Liver (tissue), 9 donors: Measurements from ENCODE around the gene GMFB. TPM values are rescaled to one million over a fixed set of nuclear protein-coding genes. Genes with fewer than 3 reads are reported as not detected.

Experiments used
- DNase-seq: peaks from one replicate; pipeline ENCODE4 v3.0.0-alpha.2; 2017; ENCODE audit warnings: low spot score
- H3K27ac ChIP-seq, 2 donors: one replicate each; pipeline ENCODE4 v1.7.0; 2013; ENCODE audit warnings: inconsistent platforms in 2 of 2, low read length in 2 of 2, control low read depth in 1 of 2, low read depth in 1 of 2, mild to moderate bottlenecking in 1 of 2
- H3K27me3 ChIP-seq, 4 donors: one replicate each; pipeline versions ENCODE4 v1.6.1 to v1.7.0; 2013; ENCODE audit warnings: low read length in 3 of 4, inconsistent platforms in 1 of 4, mild to moderate bottlenecking in 1 of 4, moderate library complexity in 1 of 4; ENCODE audit not compliant: control insufficient read depth in 4 of 4, insufficient read depth in 4 of 4
- H3K36me3 ChIP-seq, 4 donors: one replicate each; pipeline versions ENCODE4 v1.6.1 to v1.7.0; 2013; ENCODE audit warnings: low read length in 3 of 4, mild to moderate bottlenecking in 3 of 4, low read depth in 1 of 4, moderate library complexity in 1 of 4; ENCODE audit not compliant: control insufficient read depth in 4 of 4, insufficient read depth in 3 of 4
- H3K4me1 ChIP-seq, 4 donors: one replicate each; pipeline versions ENCODE4 v1.6.1 to v1.7.0; 2013; ENCODE audit warnings: low read length in 3 of 4, mild to moderate bottlenecking in 3 of 4, moderate library complexity in 1 of 4; ENCODE audit not compliant: control insufficient read depth in 4 of 4, insufficient read depth in 4 of 4
- H3K4me3 ChIP-seq, 3 donors: one replicate each; pipeline versions ENCODE4 v1.6.1 to v1.7.0; 2013; ENCODE audit warnings: low read length in 3 of 3, control low read depth in 1 of 3, low read depth in 1 of 3, mild to moderate bottlenecking in 1 of 3
- H3K9ac ChIP-seq, 2 donors: one replicate each; pipeline ENCODE4 v1.7.0; 2013; ENCODE audit warnings: low read length in 2 of 2, mild to moderate bottlenecking in 2 of 2, moderate library complexity in 2 of 2, control low read depth in 1 of 2, low read depth in 1 of 2
- H3K9me3 ChIP-seq, 4 donors: one replicate each; pipeline versions ENCODE4 v1.6.1 to v1.7.0; 2013; ENCODE audit warnings: low read length in 3 of 4; ENCODE audit not compliant: control insufficient read depth in 4 of 4
- FOXA1 ChIP-seq: IDR thresholded peaks from 2 replicates; pipeline ENCODE4 v1.6.1; 2016; ENCODE audit warnings: antibody characterized with exemption
- FOXA2 ChIP-seq: IDR thresholded peaks from 2 replicates; pipeline ENCODE4 v1.6.1; 2016; ENCODE audit warnings: antibody characterized with exemption
- GABPA ChIP-seq, 2 donors: IDR thresholded peaks in 1 of 2; conservative IDR thresholded peaks in 1 of 2; 2 replicates each; pipeline ENCODE4 v1.6.1; 2016; ENCODE audit warnings: antibody characterized with exemption in 2 of 2, mild to moderate bottlenecking in 1 of 2, moderate library complexity in 1 of 2
- HNF4A ChIP-seq, 2 donors: conservative IDR thresholded peaks; 2 replicates each; pipeline ENCODE4 v1.6.1; 2016; ENCODE audit warnings: antibody characterized with exemption in 2 of 2, mild to moderate bottlenecking in 2 of 2
- HNF4G ChIP-seq: IDR thresholded peaks from 2 replicates; pipeline ENCODE4 v1.6.1; 2016; ENCODE audit warnings: antibody characterized with exemption
- JUND ChIP-seq, 2 donors: IDR thresholded peaks; 2 replicates each; pipeline ENCODE4 v1.6.1; 2016; ENCODE audit warnings: antibody characterized with exemption in 2 of 2
- NR2F2 ChIP-seq: IDR thresholded peaks from 2 replicates; pipeline ENCODE4 v1.6.1; 2016; ENCODE audit warnings: antibody characterized with exemption
- RAD21 ChIP-seq, 2 donors: IDR thresholded peaks; 2 replicates each; pipeline ENCODE4 v1.6.1; 2016; ENCODE audit warnings: antibody characterized with exemption in 2 of 2, mild to moderate bottlenecking in 2 of 2
- RXRA ChIP-seq, 2 donors: IDR thresholded peaks; 2 replicates each; pipeline ENCODE4 v1.6.1; 2017 to 2018; ENCODE audit warnings: antibody characterized with exemption in 2 of 2, mild to moderate bottlenecking in 1 of 2
- SP1 ChIP-seq: IDR thresholded peaks from 2 replicates; pipeline ENCODE4 v1.6.1; 2018; ENCODE audit warnings: antibody characterized with exemption, mild to moderate bottlenecking
- TAF1 ChIP-seq: conservative IDR thresholded peaks from 2 replicates; pipeline ENCODE4 v1.6.1; 2016; ENCODE audit warnings: antibody characterized with exemption, mild to moderate bottlenecking
- YY1 ChIP-seq: IDR thresholded peaks from 2 replicates; pipeline ENCODE4 v1.6.1; 2016; ENCODE audit warnings: antibody characterized with exemption, mild to moderate bottlenecking
- WGBS: extraction: QIAGEN DNeasy Blood & Tissue Kit; methylation state at CpG from one replicate; pipeline ENCODE4 v1.1.7; 2013; 5-methylcytosine and 5-hydroxymethylcytosine counted together
- polyA plus RNA-seq, 2 donors: library from polyadenylated mRNA; stranded (reverse) in 1 of 2; unstranded in 1 of 2; fragments of 200-250 nt in 1 of 2; fragments of >200 nt in 1 of 2; fragmentation: Nextera tagmentation in 1 of 2; extraction: Ambion mirVana in 1 of 2; gene quantifications; one replicate each; pipeline versions ENCODE4 v1.2.1 to v1.2.3, GENCODE V29; 2013 to 2015
- total RNA-seq, 2 donors: library from RNA; depleted of rRNA; stranded (reverse); fragments of >200 nt; gene quantifications; one replicate each; pipeline ENCODE4 v1.2.3, GENCODE V29; 2014
- TF ChIP-seq, protein P1 (sequence below): IDR thresholded peaks from 2 replicates; pipeline ENCODE4 v1.6.1; 2016; ENCODE audit warnings: antibody characterized with exemption
- TF ChIP-seq, protein P2 (sequence below): IDR thresholded peaks from 2 replicates; pipeline ENCODE4 v1.6.1; 2016; ENCODE audit warnings: antibody characterized with exemption, mild to moderate bottlenecking
- TF ChIP-seq, protein P3 (sequence below): IDR thresholded peaks from 2 replicates; pipeline ENCODE4 v1.6.1; 2016; ENCODE audit warnings: antibody characterized with exemption
- TF ChIP-seq, protein P4 (sequence below): IDR thresholded peaks from 2 replicates; pipeline ENCODE4 v1.6.1; 2016; ENCODE audit warnings: antibody characterized with exemption
- TF ChIP-seq, protein P5 (sequence below): fragments of 150-350 bp; IDR thresholded peaks from 2 replicates; pipeline ENCODE4 v1.5.1; 2017; ENCODE audit warnings: improper control_type of control experiment, low read depth, low read length; ENCODE audit not compliant: missing input control
- donor health status: healthy.
- donor health status: healthy.
- donor health status: healthy.
- donor health status: healthy.
- donor health status: healthy.

GMFB gene
- total and polyA plus RNA-seq, 4 donors: 13.3 to 26.3 (median 20.6) TPM

DNA sequence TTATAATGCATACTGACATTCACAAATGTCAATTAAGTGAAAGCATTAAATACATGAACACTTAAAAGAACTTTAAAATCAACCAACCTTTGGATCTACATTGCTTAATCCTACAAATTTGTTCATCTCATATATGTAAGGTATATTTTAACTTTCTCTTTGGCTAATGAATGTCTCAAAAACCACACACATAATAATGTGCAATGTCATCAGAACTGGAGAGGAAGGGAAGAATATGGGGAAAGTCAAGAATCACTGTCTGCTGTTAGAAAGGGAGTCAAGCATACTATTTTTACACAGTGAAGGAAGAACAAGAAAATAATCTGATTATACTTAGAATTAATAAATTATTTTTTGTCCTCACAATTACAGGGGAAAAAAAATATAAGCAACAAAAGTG is 4.9 kb downstream of the GMFB start:
- Histone ChIP-seq H3K27me3 (no peaks in the 10 kb centered on the region), H3K9me3 (no peaks in the 10 kb centered on the region), H3K36me3 (peaks cover 0 to 2% (median 2%) of the 10 kb centered on the region in 4 donors), H3K4me1 (peaks cover 6 to 26% (median 21%) of the 10 kb centered on the region in 4 donors), H3K27ac (peak overlapping the region in 1 of 2 donors; percentile 26), H3K9ac (no peak overlapping the region), H3K4me3 (no peak overlapping the region)
- TF ChIP-seq HNF4G: no peak
- no peak for TF ChIP-seq HNF4A (conservative IDR thresholded peaks at IDR 0.05)
- no peak for TF ChIP-seq YY1
- TF ChIP-seq RXRA (IDR thresholded peaks at IDR 0.05): no peak
- TF ChIP-seq, protein P1, sequence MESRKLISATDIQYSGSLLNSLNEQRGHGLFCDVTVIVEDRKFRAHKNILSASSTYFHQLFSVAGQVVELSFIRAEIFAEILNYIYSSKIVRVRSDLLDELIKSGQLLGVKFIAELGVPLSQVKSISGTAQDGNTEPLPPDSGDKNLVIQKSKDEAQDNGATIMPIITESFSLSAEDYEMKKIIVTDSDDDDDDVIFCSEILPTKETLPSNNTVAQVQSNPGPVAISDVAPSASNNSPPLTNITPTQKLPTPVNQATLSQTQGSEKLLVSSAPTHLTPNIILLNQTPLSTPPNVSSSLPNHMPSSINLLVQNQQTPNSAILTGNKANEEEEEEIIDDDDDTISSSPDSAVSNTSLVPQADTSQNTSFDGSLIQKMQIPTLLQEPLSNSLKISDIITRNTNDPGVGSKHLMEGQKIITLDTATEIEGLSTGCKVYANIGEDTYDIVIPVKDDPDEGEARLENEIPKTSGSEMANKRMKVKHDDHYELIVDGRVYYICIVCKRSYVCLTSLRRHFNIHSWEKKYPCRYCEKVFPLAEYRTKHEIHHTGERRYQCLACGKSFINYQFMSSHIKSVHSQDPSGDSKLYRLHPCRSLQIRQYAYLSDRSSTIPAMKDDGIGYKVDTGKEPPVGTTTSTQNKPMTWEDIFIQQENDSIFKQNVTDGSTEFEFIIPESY: no peak
- TF ChIP-seq, protein P2, sequence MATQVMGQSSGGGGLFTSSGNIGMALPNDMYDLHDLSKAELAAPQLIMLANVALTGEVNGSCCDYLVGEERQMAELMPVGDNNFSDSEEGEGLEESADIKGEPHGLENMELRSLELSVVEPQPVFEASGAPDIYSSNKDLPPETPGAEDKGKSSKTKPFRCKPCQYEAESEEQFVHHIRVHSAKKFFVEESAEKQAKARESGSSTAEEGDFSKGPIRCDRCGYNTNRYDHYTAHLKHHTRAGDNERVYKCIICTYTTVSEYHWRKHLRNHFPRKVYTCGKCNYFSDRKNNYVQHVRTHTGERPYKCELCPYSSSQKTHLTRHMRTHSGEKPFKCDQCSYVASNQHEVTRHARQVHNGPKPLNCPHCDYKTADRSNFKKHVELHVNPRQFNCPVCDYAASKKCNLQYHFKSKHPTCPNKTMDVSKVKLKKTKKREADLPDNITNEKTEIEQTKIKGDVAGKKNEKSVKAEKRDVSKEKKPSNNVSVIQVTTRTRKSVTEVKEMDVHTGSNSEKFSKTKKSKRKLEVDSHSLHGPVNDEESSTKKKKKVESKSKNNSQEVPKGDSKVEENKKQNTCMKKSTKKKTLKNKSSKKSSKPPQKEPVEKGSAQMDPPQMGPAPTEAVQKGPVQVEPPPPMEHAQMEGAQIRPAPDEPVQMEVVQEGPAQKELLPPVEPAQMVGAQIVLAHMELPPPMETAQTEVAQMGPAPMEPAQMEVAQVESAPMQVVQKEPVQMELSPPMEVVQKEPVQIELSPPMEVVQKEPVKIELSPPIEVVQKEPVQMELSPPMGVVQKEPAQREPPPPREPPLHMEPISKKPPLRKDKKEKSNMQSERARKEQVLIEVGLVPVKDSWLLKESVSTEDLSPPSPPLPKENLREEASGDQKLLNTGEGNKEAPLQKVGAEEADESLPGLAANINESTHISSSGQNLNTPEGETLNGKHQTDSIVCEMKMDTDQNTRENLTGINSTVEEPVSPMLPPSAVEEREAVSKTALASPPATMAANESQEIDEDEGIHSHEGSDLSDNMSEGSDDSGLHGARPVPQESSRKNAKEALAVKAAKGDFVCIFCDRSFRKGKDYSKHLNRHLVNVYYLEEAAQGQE: no peak
- TF ChIP-seq NR2F2: no peak
- TF ChIP-seq, protein P3, sequence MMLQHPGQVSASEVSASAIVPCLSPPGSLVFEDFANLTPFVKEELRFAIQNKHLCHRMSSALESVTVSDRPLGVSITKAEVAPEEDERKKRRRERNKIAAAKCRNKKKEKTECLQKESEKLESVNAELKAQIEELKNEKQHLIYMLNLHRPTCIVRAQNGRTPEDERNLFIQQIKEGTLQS: no peak
- TF ChIP-seq, protein P4, sequence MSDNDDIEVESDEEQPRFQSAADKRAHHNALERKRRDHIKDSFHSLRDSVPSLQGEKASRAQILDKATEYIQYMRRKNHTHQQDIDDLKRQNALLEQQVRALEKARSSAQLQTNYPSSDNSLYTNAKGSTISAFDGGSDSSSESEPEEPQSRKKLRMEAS: no peak
- no peak for DNase-seq

DNA sequence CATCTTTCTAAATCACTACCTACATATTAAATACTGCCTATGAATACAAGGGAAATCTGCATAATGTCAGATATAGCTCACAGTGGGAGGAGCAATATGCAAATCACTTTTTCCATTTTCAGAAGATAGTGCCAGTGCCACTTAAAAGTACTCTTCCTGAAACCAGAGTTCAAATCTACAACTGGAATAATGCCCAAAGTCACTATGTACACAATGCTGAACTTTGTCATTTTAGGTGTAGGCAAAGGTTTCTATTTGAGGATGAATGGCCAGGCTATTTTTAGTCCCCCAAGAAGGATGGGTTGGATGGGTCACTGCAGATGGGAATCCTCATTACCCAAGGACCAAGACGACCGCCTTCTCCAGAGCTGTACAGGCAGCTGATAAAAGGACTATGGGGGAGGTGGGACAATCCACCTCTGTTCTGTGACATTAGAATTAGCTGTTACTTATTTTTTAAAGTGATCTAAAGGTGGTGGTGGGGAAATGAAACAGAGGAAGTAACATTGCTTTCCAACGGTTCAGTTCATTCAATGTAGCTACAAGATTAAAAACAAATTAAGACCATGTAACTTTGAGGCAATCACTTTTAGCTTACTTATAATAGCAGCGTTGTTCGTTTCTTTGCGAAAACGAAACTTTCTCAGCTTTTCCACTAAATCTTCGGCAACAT is 5.6 kb downstream of the GMFB start:
- Histone ChIP-seq H3K4me1 (peaks cover 6 to 26% (median 19%) of the 10 kb centered on the region in 4 donors), H3K27ac (peak overlapping the region; percentile 19 to 26), H3K9ac (no peak overlapping the region), H3K36me3 (peaks cover 0 to 7% (median 2%) of the 10 kb centered on the region in 4 donors), H3K27me3 (no peaks in the 10 kb centered on the region), H3K4me3 (no peak overlapping the region), H3K9me3 (no peaks in the 10 kb centered on the region)
- no peak for DNase-seq
- 67% methylated on average over 8 of the region's 8 CpGs for WGBS
- TF ChIP-seq, protein P5, sequence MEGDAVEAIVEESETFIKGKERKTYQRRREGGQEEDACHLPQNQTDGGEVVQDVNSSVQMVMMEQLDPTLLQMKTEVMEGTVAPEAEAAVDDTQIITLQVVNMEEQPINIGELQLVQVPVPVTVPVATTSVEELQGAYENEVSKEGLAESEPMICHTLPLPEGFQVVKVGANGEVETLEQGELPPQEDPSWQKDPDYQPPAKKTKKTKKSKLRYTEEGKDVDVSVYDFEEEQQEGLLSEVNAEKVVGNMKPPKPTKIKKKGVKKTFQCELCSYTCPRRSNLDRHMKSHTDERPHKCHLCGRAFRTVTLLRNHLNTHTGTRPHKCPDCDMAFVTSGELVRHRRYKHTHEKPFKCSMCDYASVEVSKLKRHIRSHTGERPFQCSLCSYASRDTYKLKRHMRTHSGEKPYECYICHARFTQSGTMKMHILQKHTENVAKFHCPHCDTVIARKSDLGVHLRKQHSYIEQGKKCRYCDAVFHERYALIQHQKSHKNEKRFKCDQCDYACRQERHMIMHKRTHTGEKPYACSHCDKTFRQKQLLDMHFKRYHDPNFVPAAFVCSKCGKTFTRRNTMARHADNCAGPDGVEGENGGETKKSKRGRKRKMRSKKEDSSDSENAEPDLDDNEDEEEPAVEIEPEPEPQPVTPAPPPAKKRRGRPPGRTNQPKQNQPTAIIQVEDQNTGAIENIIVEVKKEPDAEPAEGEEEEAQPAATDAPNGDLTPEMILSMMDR: no peak
- TF ChIP-seq TAF1 (no peak), GABPA (IDR thresholded peaks at IDR 0.05 in 1 of 2, conservative IDR thresholded peaks at IDR 0.05 in 1 of 2) (no peak), YY1 (peak; percentile 58), RAD21 (IDR thresholded peaks at IDR 0.05) (peak; percentile 26 to 56), FOXA1 (peak; percentile 90), RXRA (IDR thresholded peaks at IDR 0.05) (peak; percentile 73 to 77), SP1 (peak; percentile 85), FOXA2 (peak; percentile 96), HNF4A (conservative IDR thresholded peaks at IDR 0.05) (peak; percentile 89 to 93), JUND (IDR thresholded peaks at IDR 0.05) (peak in 1 of 2 donors; percentile 53)
- TF ChIP-seq, protein P1: no peak
- TF ChIP-seq, protein P3: peak; percentile 40
- TF ChIP-seq, protein P2: no peak
